ENCODE data around the gene SRGAP2C. TPM values are rescaled to one million over a fixed set of nuclear protein-coding genes. Genes with fewer than 3 reads are reported as not detected.
"Not testable (repeated sequence)": the region's sequence is repeated elsewhere in the genome, so short reads cannot be mapped to it uniquely, and the experiment has no call there.

SRGAP2C gene
- total RNA-seq, 2 experiments from 2014 or later, result 14.7 to 17.8 TPM

- H3K9me3 Mint-ChIP-seq (ENCODE audit: low read depth); H3K4me3 Mint-ChIP-seq; ATAC-seq; H3K27ac Mint-ChIP-seq; H3K27me3 Mint-ChIP-seq; CTCF ChIA-PET; DNase-seq; intact Hi-C loops (cut with DNase I, micrococcal nuclease); H3K4me1 Mint-ChIP-seq; H3K36me3 Mint-ChIP-seq (ENCODE audit: low read depth); POLR2A ChIA-PET: not testable (repeated sequence)
Measured at GRCh38 chr1:121298529-121298928, 113.8 kb downstream of the SRGAP2C start.

DNA sequence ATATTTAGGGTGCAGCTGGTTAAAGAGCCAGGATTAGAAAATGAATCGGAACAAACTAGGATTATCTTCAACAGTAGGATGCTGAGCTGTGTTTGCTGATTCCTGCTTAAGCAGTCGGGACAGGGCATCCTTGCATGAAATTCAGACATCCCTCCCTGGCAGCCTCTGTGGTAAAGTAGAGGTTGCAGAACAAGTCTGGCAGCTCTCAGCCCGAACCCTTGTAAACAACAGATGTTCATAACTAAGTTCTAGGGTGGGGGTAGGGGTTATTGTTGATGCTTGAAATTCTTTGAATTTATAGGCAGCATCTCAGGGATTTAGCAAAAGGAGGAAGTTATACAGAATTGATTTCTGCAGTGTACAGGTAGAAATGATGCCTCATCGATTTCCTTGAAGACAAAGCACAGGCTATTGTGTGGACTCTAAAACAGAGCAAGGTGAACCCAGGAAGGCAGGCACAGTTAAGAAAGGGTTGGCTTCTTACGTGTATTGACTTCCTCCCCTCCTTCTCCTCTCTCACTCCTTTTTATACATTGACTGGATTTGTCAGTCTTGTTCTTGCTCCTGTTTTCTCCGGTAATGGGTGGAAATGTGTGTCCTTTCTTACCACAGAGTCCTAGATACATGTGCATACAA lies 114.9 kb downstream of the SRGAP2C start:
- intact Hi-C loops (cut with DNase I, micrococcal nuclease); H3K27me3 Mint-ChIP-seq; H3K9me3 Mint-ChIP-seq (ENCODE audit: low read depth); H3K4me3 Mint-ChIP-seq; POLR2A ChIA-PET; ATAC-seq; CTCF ChIA-PET; H3K36me3 Mint-ChIP-seq (ENCODE audit: low read depth); DNase-seq; H3K27ac Mint-ChIP-seq; H3K4me1 Mint-ChIP-seq: not testable (repeated sequence)

GRCh38 chr1:121301876-121302275 lies 117.1 kb downstream of the SRGAP2C start:
- CTCF ChIA-PET; DNase-seq; H3K27me3 Mint-ChIP-seq; intact Hi-C loops (cut with DNase I, micrococcal nuclease); ATAC-seq; H3K4me3 Mint-ChIP-seq; H3K4me1 Mint-ChIP-seq; POLR2A ChIA-PET; H3K36me3 Mint-ChIP-seq (ENCODE audit: low read depth); H3K27ac Mint-ChIP-seq; H3K9me3 Mint-ChIP-seq (ENCODE audit: low read depth): not testable (repeated sequence)

DNA sequence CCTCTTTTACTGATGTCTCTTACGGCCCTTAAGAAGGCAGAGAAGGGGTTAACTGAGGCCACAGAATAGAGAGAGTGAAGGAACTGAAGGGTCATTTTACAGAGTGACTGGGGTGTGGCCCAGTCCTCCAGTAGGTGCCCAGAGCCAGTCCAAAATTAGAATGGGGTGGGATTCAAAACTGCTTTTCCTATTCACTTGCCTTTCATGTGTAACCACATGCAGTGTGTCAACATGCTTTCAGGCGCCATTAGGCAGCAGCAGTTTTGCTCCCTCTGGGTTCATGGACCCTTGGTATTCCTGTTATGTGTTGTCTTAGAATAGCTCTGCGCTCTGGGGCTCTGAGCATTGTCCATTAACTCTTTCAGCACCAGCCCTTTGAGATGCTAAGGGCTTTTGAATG lies 123.0 kb downstream of the SRGAP2C start:
- H3K9me3 Mint-ChIP-seq (ENCODE audit: low read depth); CTCF ChIA-PET; H3K4me1 Mint-ChIP-seq; ATAC-seq; DNase-seq; intact Hi-C loops (cut with DNase I, micrococcal nuclease); H3K36me3 Mint-ChIP-seq (ENCODE audit: low read depth); POLR2A ChIA-PET; H3K4me3 Mint-ChIP-seq; H3K27ac Mint-ChIP-seq; H3K27me3 Mint-ChIP-seq: not testable (repeated sequence)

GRCh38 chr1:121315509-121315908 lies 130.7 kb downstream of the SRGAP2C start:
- intact Hi-C loops (cut with DNase I, micrococcal nuclease); POLR2A ChIA-PET; H3K9me3 Mint-ChIP-seq (ENCODE audit: low read depth); ATAC-seq; DNase-seq; H3K4me1 Mint-ChIP-seq; H3K27me3 Mint-ChIP-seq; H3K4me3 Mint-ChIP-seq; H3K36me3 Mint-ChIP-seq (ENCODE audit: low read depth); H3K27ac Mint-ChIP-seq; CTCF ChIA-PET: not testable (repeated sequence)

DNA sequence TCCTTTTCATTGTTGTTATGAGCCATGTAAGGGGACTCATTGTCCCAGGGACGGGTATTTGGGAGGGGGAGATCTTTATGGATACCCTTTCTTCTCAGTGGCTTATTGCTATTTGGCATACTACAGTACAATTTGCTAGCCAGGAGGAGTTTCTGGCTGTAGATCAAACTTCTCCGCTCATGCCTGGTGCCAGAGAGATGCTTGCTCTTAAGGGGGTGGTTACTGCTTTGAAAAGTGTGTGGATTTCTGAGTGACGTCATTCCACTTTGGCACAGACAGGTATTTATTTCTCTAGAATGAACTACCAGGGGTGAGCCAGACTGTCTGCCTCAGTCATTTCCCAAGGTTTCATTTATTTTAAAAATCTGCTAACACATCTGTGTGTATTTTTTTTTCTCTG lies 131.3 kb downstream of the SRGAP2C start:
- H3K27ac Mint-ChIP-seq; POLR2A ChIA-PET; CTCF ChIA-PET; H3K27me3 Mint-ChIP-seq; intact Hi-C loops (cut with DNase I, micrococcal nuclease); DNase-seq; H3K4me1 Mint-ChIP-seq; ATAC-seq; H3K4me3 Mint-ChIP-seq; H3K36me3 Mint-ChIP-seq (ENCODE audit: low read depth); H3K9me3 Mint-ChIP-seq (ENCODE audit: low read depth): not testable (repeated sequence)

GRCh38 chr1:121317491-121318468 lies 133.0 kb downstream of the SRGAP2C start:
- CTCF ChIA-PET; H3K27me3 Mint-ChIP-seq; H3K4me1 Mint-ChIP-seq; intact Hi-C loops (cut with DNase I, micrococcal nuclease); DNase-seq; H3K27ac Mint-ChIP-seq; H3K9me3 Mint-ChIP-seq (ENCODE audit: low read depth); H3K36me3 Mint-ChIP-seq (ENCODE audit: low read depth); POLR2A ChIA-PET; H3K4me3 Mint-ChIP-seq; ATAC-seq: not testable (repeated sequence)

GRCh38 chr1:121318687-121319086 lies 133.9 kb downstream of the SRGAP2C start:
- DNase-seq; H3K36me3 Mint-ChIP-seq (ENCODE audit: low read depth); H3K27ac Mint-ChIP-seq; H3K27me3 Mint-ChIP-seq; H3K4me1 Mint-ChIP-seq; CTCF ChIA-PET; H3K9me3 Mint-ChIP-seq (ENCODE audit: low read depth); POLR2A ChIA-PET; intact Hi-C loops (cut with DNase I, micrococcal nuclease); H3K4me3 Mint-ChIP-seq; ATAC-seq: not testable (repeated sequence)

DNA sequence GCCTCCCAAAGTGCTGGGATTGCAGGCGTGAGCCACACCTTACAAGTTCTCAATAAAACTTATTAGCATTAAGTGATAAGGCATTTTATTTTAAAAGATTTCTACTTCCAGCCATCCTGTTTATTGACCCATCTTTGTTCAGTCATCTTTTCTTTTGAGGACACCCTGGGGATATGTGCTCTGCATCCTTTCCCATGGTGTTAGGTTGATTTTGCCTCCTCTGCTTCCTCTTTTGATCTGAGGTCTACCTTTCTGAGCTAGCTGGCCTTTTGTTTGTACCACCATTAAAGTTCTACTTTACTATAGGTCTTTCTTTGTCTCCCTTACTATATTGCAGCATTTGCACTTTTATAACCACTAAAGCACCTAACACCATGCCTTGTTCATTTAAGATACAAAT lies 136.9 kb downstream of the SRGAP2C start:
- H3K9me3 Mint-ChIP-seq (ENCODE audit: low read depth); ATAC-seq; intact Hi-C loops (cut with DNase I, micrococcal nuclease); H3K27me3 Mint-ChIP-seq; POLR2A ChIA-PET; DNase-seq; H3K4me1 Mint-ChIP-seq; CTCF ChIA-PET; H3K4me3 Mint-ChIP-seq; H3K27ac Mint-ChIP-seq; H3K36me3 Mint-ChIP-seq (ENCODE audit: low read depth): not testable (repeated sequence)

DNA sequence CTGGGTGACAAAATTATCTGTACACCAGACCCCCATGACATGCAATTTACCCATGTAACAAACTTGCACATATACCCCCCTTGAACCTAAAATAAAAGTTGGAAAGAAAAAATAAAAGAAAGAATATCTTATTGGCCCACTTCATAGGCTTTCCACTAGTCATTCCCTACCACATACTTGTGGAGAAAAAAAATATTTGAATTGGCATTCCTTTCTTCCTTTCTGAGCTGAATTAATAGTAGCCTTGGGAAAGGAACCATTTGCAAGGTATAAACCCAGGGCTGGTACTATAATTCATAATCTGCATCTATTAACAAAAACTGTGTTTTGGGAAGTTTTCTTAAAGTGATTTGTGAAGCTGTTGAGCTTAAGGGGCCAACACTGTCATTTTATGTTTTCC lies 140.0 kb downstream of the SRGAP2C start:
- POLR2A ChIA-PET; H3K27me3 Mint-ChIP-seq; DNase-seq; intact Hi-C loops (cut with DNase I, micrococcal nuclease); H3K4me3 Mint-ChIP-seq; ATAC-seq; H3K9me3 Mint-ChIP-seq (ENCODE audit: low read depth); H3K36me3 Mint-ChIP-seq (ENCODE audit: low read depth); H3K4me1 Mint-ChIP-seq; CTCF ChIA-PET; H3K27ac Mint-ChIP-seq: not testable (repeated sequence)

GRCh38 chr1:121332141-121332540 lies 147.4 kb downstream of the SRGAP2C start:
- ATAC-seq, result peak; percentile 26
- H3K36me3 Mint-ChIP-seq (ENCODE audit: low read depth); H3K4me1 Mint-ChIP-seq; H3K9me3 Mint-ChIP-seq (ENCODE audit: low read depth); intact Hi-C loops (cut with DNase I, micrococcal nuclease); H3K27me3 Mint-ChIP-seq; DNase-seq; POLR2A ChIA-PET; CTCF ChIA-PET; H3K4me3 Mint-ChIP-seq; H3K27ac Mint-ChIP-seq: not testable (repeated sequence)

Data from activated CD4-positive, alpha-beta T cell treated with anti-CD3 and anti-CD28 coated beads for 36 hours (primary cell).